SK-N-SH (cell line): ENCODE measurements around the gene PIAS4. TPM values are rescaled to one million over a fixed set of nuclear protein-coding genes. Genes with fewer than 3 reads are reported as not detected.

Experiments used
- CTCF ChIA-PET: fragments of 300-600, 350-600 bp; formaldehyde crosslinking; extraction: SDS; loops from one replicate; lab custom pipeline; 2021; lab: Yijun Ruan, JAX
- POLR2A ChIA-PET: fragments of 350-600 bp; sonication (Branson Sonifier 250); formaldehyde crosslinking; extraction: SDS; loops from one replicate; lab custom pipeline; 2020; ENCODE audit warnings: antibody characterized with exemption, inconsistent platforms; lab: Yijun Ruan, JAX
- DNase-seq: peaks from one replicate; pipeline ENCODE4 v3.0.0; 2012
- H2AFZ ChIP-seq: fragments of 200-600 bp; sonication (generic); 2 replicates; pipeline ENCODE4 v1.8.1; 2016; ENCODE audit warnings: antibody characterized with exemption, mild to moderate bottlenecking, low read depth
- H3F3A ChIP-seq: fragments of 200-600 bp; sonication (generic); replicated peaks from 2 replicates; pipeline ENCODE3; 2016; ENCODE audit warnings: antibody characterized with exemption, mild to moderate bottlenecking; ENCODE audit not compliant: insufficient read depth
- H3K27ac ChIP-seq, 2 experiments: fragments of 200-500 bp in 1 of 2; fragments of 200-600 bp in 1 of 2; sonication (Bioruptor generic) in 1 of 2; sonication (generic), shearing (Covaris generic) in 1 of 2; 2 replicates each; pipeline versions ENCODE4 v1.5.1 to v1.6.1; 2014 to 2016; ENCODE audit warnings: low read depth in 2 of 2, inconsistent platforms in 1 of 2, low read length in 1 of 2, mild to moderate bottlenecking in 1 of 2, mixed read lengths in 1 of 2
- H3K27me3 ChIP-seq: fragments of 200-600 bp; sonication (generic), shearing (Covaris generic); 2 replicates; pipeline ENCODE4 v1.6.1; 2016; ENCODE audit warnings: mixed run types; ENCODE audit not compliant: insufficient read depth
- H3K36me3 ChIP-seq, 2 experiments: fragments of 200-500 bp in 1 of 2; fragments of 200-600 bp in 1 of 2; sonication (Bioruptor generic) in 1 of 2; sonication (generic) in 1 of 2; replicated peaks in 1 of 2; 2 replicates each; pipeline versions ENCODE3 to v1.5.1; 2014 to 2016; ENCODE audit warnings: low read length in 1 of 2, mild to moderate bottlenecking in 1 of 2; ENCODE audit not compliant: insufficient read depth in 2 of 2, control insufficient read depth in 1 of 2
- H3K4me1 ChIP-seq, 2 experiments: fragments of 200-500 bp in 1 of 2; fragments of 200-600 bp in 1 of 2; sonication (Bioruptor generic) in 1 of 2; sonication (generic), shearing (Covaris generic) in 1 of 2; 2 replicates each; pipeline versions ENCODE4 v1.5.1 to v1.6.1; 2014 to 2016; ENCODE audit warnings: low read depth in 1 of 2, low read length in 1 of 2, mixed run types in 1 of 2; ENCODE audit not compliant: insufficient read depth in 2 of 2, control insufficient read depth in 1 of 2
- H3K4me2 ChIP-seq: fragments of 200-600 bp; sonication (generic), shearing (Covaris generic); 2 replicates; pipeline ENCODE4 v1.6.1; 2017; ENCODE audit warnings: mixed run types
- H3K4me3 ChIP-seq, 2 experiments: fragments of 200-500 bp in 1 of 2; fragments of 200-600 bp in 1 of 2; sonication (Bioruptor generic) in 1 of 2; sonication (generic), shearing (Covaris generic) in 1 of 2; 2 replicates each; pipeline versions ENCODE4 v1.5.1 to v1.8.1; 2014 to 2016; ENCODE audit warnings: low read depth in 2 of 2, inconsistent platforms in 1 of 2, low read length in 1 of 2, mild to moderate bottlenecking in 1 of 2, mixed read lengths in 1 of 2, moderate library complexity in 1 of 2
- H3K79me2 ChIP-seq: fragments of 200-600 bp; sonication (generic); 2 replicates; pipeline ENCODE4 v1.8.1; 2017; ENCODE audit warnings: mild to moderate bottlenecking; ENCODE audit not compliant: insufficient read depth
- H3K9ac ChIP-seq: fragments of 200-600 bp; sonication (generic); 2 replicates; pipeline ENCODE4 v1.6.1; 2017; ENCODE audit warnings: mixed run types
- H3K9me2 ChIP-seq: fragments of 200-600 bp; sonication (generic); 2 replicates; pipeline ENCODE4 v1.6.1; 2017; ENCODE audit warnings: mixed run types
- H3K9me3 ChIP-seq: fragments of 200-600 bp; sonication (generic); 2 replicates; pipeline ENCODE4 v1.6.1; 2017; ENCODE audit warnings: mixed run types, mild to moderate bottlenecking, moderate library complexity
- H4K20me1 ChIP-seq: fragments of 200-600 bp; sonication (generic); 2 replicates; pipeline ENCODE4 v1.6.1; 2017; ENCODE audit warnings: mild to moderate bottlenecking, mixed run types; ENCODE audit not compliant: insufficient read depth
- CHD2 ChIP-seq: fragments of 150-350 bp; IDR thresholded peaks from 2 replicates; pipeline ENCODE4 v1.6.1; 2018; ENCODE audit warnings: low read length; ENCODE audit not compliant: partially characterized antibody
- ELF1 ChIP-seq: IDR thresholded peaks from 2 replicates; pipeline ENCODE4 v1.4.0; 2012
- MEF2A ChIP-seq: IDR thresholded peaks from 2 replicates; pipeline ENCODE4 v1.4.0; 2012; ENCODE audit warnings: low read depth, borderline replicate concordance
- NRF1 ChIP-seq: IDR thresholded peaks from 2 replicates; pipeline ENCODE4 v1.6.1; 2012; ENCODE audit warnings: low read depth, mild to moderate bottlenecking, low read length
- POLR2AphosphoS5 ChIP-seq: IDR thresholded peaks from 2 replicates; pipeline ENCODE4 v1.6.1; 2012; ENCODE audit warnings: low read depth, low read length
- RFX5 ChIP-seq: IDR thresholded peaks from 2 replicates; pipeline ENCODE4 v1.6.1; 2012; ENCODE audit warnings: mild to moderate bottlenecking, improper control_type of control experiment, low read length
- TAF1 ChIP-seq: IDR thresholded peaks from 2 replicates; pipeline ENCODE4 v1.6.1; 2012; ENCODE audit warnings: low read depth, mild to moderate bottlenecking, low read length, moderate library complexity, borderline replicate concordance
- TCF12 ChIP-seq: IDR thresholded peaks from 2 replicates; pipeline ENCODE4 v1.4.0; 2012
- TEAD4 ChIP-seq: IDR thresholded peaks from 2 replicates; pipeline ENCODE4 v1.4.0; 2012; ENCODE audit warnings: mild to moderate bottlenecking, borderline replicate concordance; ENCODE audit not compliant: insufficient read depth
- YY1 ChIP-seq: IDR thresholded peaks from 2 replicates; pipeline ENCODE4 v1.4.0; 2012; ENCODE audit warnings: low read depth, mild to moderate bottlenecking
- WGBS: methylation state at CpG from one replicate; pipeline ENCODE4 v1.1.6; 2017; ENCODE audit warnings: low lambda C conversion rate; 5-methylcytosine and 5-hydroxymethylcytosine counted together
- polyA plus RNA-seq, 3 experiments: library from polyadenylated mRNA; depleted of rRNA; stranded (reverse); fragments of >200 nt; gene quantifications; 2 replicates each; pipeline ENCODE4 v1.2.3, GENCODE V29; 2012
- TF ChIP-seq, protein P1 (sequence below): IDR thresholded peaks from 2 replicates; pipeline ENCODE4 v1.6.1; 2012; ENCODE audit warnings: mild to moderate bottlenecking, low read depth, low read length, moderate library complexity
- TF ChIP-seq, protein P2 (sequence below): fragments of 200-600 bp; sonication (generic); IDR thresholded peaks from 2 replicates; pipeline ENCODE4 v1.6.1; 2017; ENCODE audit warnings: antibody characterized with exemption, mild to moderate bottlenecking, moderate library complexity

Gene PIAS4
- polyA plus RNA-seq, 1 of the 3 experiments (the other 2 are of a cell fraction): 14.1 TPM

GRCh38 chr19:4077800-4078684 is 70.5 kb downstream of the PIAS4 start:
- no peak overlapping the region for H2AFZ ChIP-seq
- ChIA-PET POLR2A (no interaction called here), CTCF (interaction anchor here (1.1 kb wide), 1 partner anchor 189 kb away, joined by 3 read pairs; no protein-coding TSS in a partner anchor)
- H3K9me3 ChIP-seq: no peaks in the 10 kb centered on the region
- no peak overlapping the region for H3K9ac ChIP-seq
- H3K9me2 ChIP-seq: no peaks in the 10 kb centered on the region
- no peak overlapping the region for H3K27ac ChIP-seq
- TF ChIP-seq TEAD4 (no peak), CHD2 (no peak), NRF1 (no peak), POLR2AphosphoS5 (no peak), TAF1 (no peak), RFX5 (no peak)
- no peaks in the 10 kb centered on the region for H3K27me3 ChIP-seq
- no peak overlapping the region for H3K4me2 ChIP-seq
- no peak for DNase-seq
- 86% methylated on average over 24 of the region's 33 CpGs for WGBS
- H4K20me1 ChIP-seq: no peaks in the 10 kb centered on the region
- H3K4me3 ChIP-seq: no peak overlapping the region
- H3K4me1 ChIP-seq: no peaks in the 10 kb centered on the region
- no peaks in the 10 kb centered on the region for H3K36me3 ChIP-seq
- H3F3A ChIP-seq: no peaks in the 10 kb centered on the region
- no peaks in the 10 kb centered on the region for H3K79me2 ChIP-seq

- no peaks in the 10 kb centered on the region for H3K4me1 ChIP-seq
- TF ChIP-seq MEF2A (no peak), TCF12 (no peak), YY1 (no peak), ELF1 (no peak), RFX5 (no peak)
- TF ChIP-seq, protein P1, sequence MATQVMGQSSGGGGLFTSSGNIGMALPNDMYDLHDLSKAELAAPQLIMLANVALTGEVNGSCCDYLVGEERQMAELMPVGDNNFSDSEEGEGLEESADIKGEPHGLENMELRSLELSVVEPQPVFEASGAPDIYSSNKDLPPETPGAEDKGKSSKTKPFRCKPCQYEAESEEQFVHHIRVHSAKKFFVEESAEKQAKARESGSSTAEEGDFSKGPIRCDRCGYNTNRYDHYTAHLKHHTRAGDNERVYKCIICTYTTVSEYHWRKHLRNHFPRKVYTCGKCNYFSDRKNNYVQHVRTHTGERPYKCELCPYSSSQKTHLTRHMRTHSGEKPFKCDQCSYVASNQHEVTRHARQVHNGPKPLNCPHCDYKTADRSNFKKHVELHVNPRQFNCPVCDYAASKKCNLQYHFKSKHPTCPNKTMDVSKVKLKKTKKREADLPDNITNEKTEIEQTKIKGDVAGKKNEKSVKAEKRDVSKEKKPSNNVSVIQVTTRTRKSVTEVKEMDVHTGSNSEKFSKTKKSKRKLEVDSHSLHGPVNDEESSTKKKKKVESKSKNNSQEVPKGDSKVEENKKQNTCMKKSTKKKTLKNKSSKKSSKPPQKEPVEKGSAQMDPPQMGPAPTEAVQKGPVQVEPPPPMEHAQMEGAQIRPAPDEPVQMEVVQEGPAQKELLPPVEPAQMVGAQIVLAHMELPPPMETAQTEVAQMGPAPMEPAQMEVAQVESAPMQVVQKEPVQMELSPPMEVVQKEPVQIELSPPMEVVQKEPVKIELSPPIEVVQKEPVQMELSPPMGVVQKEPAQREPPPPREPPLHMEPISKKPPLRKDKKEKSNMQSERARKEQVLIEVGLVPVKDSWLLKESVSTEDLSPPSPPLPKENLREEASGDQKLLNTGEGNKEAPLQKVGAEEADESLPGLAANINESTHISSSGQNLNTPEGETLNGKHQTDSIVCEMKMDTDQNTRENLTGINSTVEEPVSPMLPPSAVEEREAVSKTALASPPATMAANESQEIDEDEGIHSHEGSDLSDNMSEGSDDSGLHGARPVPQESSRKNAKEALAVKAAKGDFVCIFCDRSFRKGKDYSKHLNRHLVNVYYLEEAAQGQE: no peak
- TF ChIP-seq, protein P2, sequence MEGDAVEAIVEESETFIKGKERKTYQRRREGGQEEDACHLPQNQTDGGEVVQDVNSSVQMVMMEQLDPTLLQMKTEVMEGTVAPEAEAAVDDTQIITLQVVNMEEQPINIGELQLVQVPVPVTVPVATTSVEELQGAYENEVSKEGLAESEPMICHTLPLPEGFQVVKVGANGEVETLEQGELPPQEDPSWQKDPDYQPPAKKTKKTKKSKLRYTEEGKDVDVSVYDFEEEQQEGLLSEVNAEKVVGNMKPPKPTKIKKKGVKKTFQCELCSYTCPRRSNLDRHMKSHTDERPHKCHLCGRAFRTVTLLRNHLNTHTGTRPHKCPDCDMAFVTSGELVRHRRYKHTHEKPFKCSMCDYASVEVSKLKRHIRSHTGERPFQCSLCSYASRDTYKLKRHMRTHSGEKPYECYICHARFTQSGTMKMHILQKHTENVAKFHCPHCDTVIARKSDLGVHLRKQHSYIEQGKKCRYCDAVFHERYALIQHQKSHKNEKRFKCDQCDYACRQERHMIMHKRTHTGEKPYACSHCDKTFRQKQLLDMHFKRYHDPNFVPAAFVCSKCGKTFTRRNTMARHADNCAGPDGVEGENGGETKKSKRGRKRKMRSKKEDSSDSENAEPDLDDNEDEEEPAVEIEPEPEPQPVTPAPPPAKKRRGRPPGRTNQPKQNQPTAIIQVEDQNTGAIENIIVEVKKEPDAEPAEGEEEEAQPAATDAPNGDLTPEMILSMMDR: no peak
- H3F3A ChIP-seq: no peaks in the 10 kb centered on the region
- H4K20me1 ChIP-seq: no peaks in the 10 kb centered on the region
- no peak overlapping the region for H3K4me3 ChIP-seq
- H3K36me3 ChIP-seq: no peaks in the 10 kb centered on the region
- H3K9ac ChIP-seq: no peak overlapping the region
- no peak for DNase-seq
- no peak overlapping the region for H3K4me2 ChIP-seq
- H3K27ac ChIP-seq: no peak overlapping the region
- H3K79me2 ChIP-seq: no peaks in the 10 kb centered on the region
- CTCF ChIA-PET: no interaction called here
- POLR2A ChIA-PET: no interaction called here
- WGBS: 53% methylated on average over 5 of the region's 6 CpGs
- H3K9me3 ChIP-seq: no peaks in the 10 kb centered on the region
- no peaks in the 10 kb centered on the region for H3K9me2 ChIP-seq
- no peaks in the 10 kb centered on the region for H3K27me3 ChIP-seq
- H2AFZ ChIP-seq: no peak overlapping the region
These were observed 72.9 kb downstream of the PIAS4 start for GRCh38 chr19:4080473-4080872.
